PC-3 (cell line): Measurements from ENCODE around the gene SCUBE1. TPM values are rescaled to one million over a fixed set of nuclear protein-coding genes. Genes with fewer than 3 reads are reported as not detected.

ENCODE experiments used
- ATAC-seq: fragments of 200-7000 bp; cut with Tn5 transposase; 2 replicates; pipeline ENCODE4 v1.9.1; 2020; ENCODE audit warnings: mild to moderate bottlenecking, moderate library complexity
- BruUV-seq: library from RNA; stranded (reverse); fragments of 400-500 nt; replicated peaks from 2 replicates; lab custom pipeline; 2021; lab: Mats Ljungman, UMichigan
- CTCF ChIA-PET: fragments of 300-600 bp; sonication (Branson Sonifier 250); formaldehyde crosslinking; loops from one replicate; lab custom pipeline; 2022; ENCODE audit warnings: antibody characterized with exemption; lab: Charles Lee
- POLR2A ChIA-PET: fragments of 300-600 bp; sonication (Branson Sonifier 250); formaldehyde crosslinking; loops from one replicate; lab custom pipeline; 2022; ENCODE audit warnings: antibody characterized with exemption; ENCODE audit not compliant: unreplicated experiment; lab: Charles Lee
- DNase-seq: peaks from one replicate; pipeline ENCODE4 v3.0.0-alpha.2; 2015
- H2AFZ ChIP-seq: fragments of 300-600 bp; sonication (generic); 2 replicates; pipeline ENCODE4 v1.6.0; 2016; ENCODE audit warnings: antibody characterized with exemption, low read length
- H3F3A ChIP-seq: fragments of 300-600 bp; sonication (generic); one replicate; pipeline ENCODE4 v1.6.0; 2017; ENCODE audit warnings: antibody characterized with exemption, low read length, control low read depth, mild to moderate bottlenecking; ENCODE audit not compliant: unreplicated experiment
- H3K27ac ChIP-seq: fragments of 300-600 bp; sonication (generic); 2 replicates; pipeline ENCODE4 v1.5.1; 2016; ENCODE audit warnings: mild to moderate bottlenecking, low read length
- H3K27me3 ChIP-seq: fragments of 300-600 bp; sonication (generic); 2 replicates; pipeline ENCODE4 v1.6.1; 2016; ENCODE audit warnings: low read length, mixed read lengths
- H3K36me3 ChIP-seq: fragments of 300-600 bp; sonication (generic); 2 replicates; pipeline ENCODE4 v1.6.1; 2016; ENCODE audit warnings: low read depth, mixed run types, low read length, mixed read lengths
- H3K4me1 ChIP-seq: fragments of 300-600 bp; sonication (generic); 2 replicates; pipeline ENCODE4 v1.5.1; 2016; ENCODE audit warnings: low read length; ENCODE audit not compliant: insufficient read depth
- H3K4me2 ChIP-seq: fragments of 300-600 bp; sonication (generic); 2 replicates; pipeline ENCODE4 v1.6.0; 2016; ENCODE audit warnings: low read length
- H3K4me3 ChIP-seq: fragments of 300-600 bp; sonication (generic); 2 replicates; pipeline ENCODE4 v1.5.1; 2016; ENCODE audit warnings: mild to moderate bottlenecking, low read length, mixed read lengths
- H3K79me2 ChIP-seq: fragments of 300-600 bp; sonication (generic); 2 replicates; pipeline ENCODE4 v1.6.1; 2017; ENCODE audit warnings: low read length, mixed read lengths
- H3K9ac ChIP-seq: fragments of 300-600 bp; sonication (generic); 2 replicates; pipeline ENCODE4 v1.6.0; 2016; ENCODE audit warnings: mild to moderate bottlenecking, low read length
- H3K9me2 ChIP-seq: fragments of 300-600 bp; sonication (generic); replicated peaks from 2 replicates; pipeline ENCODE4 v1.6.1; 2016; ENCODE audit warnings: mixed run types, low read length, mixed read lengths
- H3K9me3 ChIP-seq: fragments of 300-600 bp; sonication (generic); 2 replicates; pipeline ENCODE4 v1.6.1; 2016; ENCODE audit warnings: low read length, mixed read lengths
- H4K20me1 ChIP-seq: fragments of 300-600 bp; sonication (generic); 2 replicates; pipeline ENCODE4 v1.6.1; 2016; ENCODE audit warnings: low read length, mixed read lengths
- CTCF ChIP-seq: fragments of 300-600 bp; sonication (generic); conservative IDR thresholded peaks from 2 replicates; pipeline ENCODE4 v1.5.1; 2017; ENCODE audit warnings: antibody characterized with exemption, low read depth, mild to moderate bottlenecking, low read length
- EZH2 ChIP-seq: fragments of 300-600 bp; sonication (generic); IDR thresholded peaks from one replicate; pipeline ENCODE4 v1.6.1; 2017; ENCODE audit warnings: antibody characterized with exemption, mild to moderate bottlenecking, low read length; ENCODE audit not compliant: unreplicated experiment
- EZH2phosphoT487 ChIP-seq: fragments of 300-600 bp; sonication (generic); IDR thresholded peaks from 2 replicates; pipeline ENCODE4 v1.6.1; 2018; ENCODE audit warnings: mild to moderate bottlenecking, antibody characterized with exemption, low read length, borderline replicate concordance
- intact Hi-C: fragments of 100-400 bp; cut with micrococcal nuclease; formaldehyde crosslinking; loops from 2 replicates; pipeline ENCODE4 v1.9.0; 2023
- total RNA-seq: library from RNA; depleted of rRNA; stranded (reverse); fragments of >200 nt; gene quantifications from 2 replicates; pipeline ENCODE4 v1.2.3, GENCODE V29; 2014

The SCUBE1 gene
- total RNA-seq, 1 experiment from 2014 or later, result not detected

GRCh38 chr22:43331698-43332097 is 11.5 kb downstream of the SCUBE1 start:
- no TSS peak for BruUV-seq
- ChIA-PET POLR2A (no interaction called here), CTCF (no interaction called here)
- H3K9me2 ChIP-seq, result no peaks in the 10 kb centered on the region
- H3K79me2 ChIP-seq, result no peaks in the 10 kb centered on the region
- DNase-seq (no peak), ATAC-seq (no peak)
- TF ChIP-seq EZH2phosphoT487 (no peak), EZH2 (no peak), CTCF (no peak)
- H3K27me3 ChIP-seq, result peaks cover 12% of the 10 kb centered on the region
- H3K4me2 ChIP-seq, result no peak overlapping the region
- no peaks in the 10 kb centered on the region for H4K20me1 ChIP-seq
- H3F3A ChIP-seq, result no peaks in the 10 kb centered on the region
- no peaks in the 10 kb centered on the region for H3K36me3 ChIP-seq
- H2AFZ ChIP-seq, result no peak overlapping the region
- H3K9me3 ChIP-seq, result no peaks in the 10 kb centered on the region
- intact Hi-C loops, result no loop called here
- H3K9ac ChIP-seq, result no peak overlapping the region
- no peaks in the 10 kb centered on the region for H3K4me1 ChIP-seq
- no peak overlapping the region for H3K27ac ChIP-seq
- no peak overlapping the region for H3K4me3 ChIP-seq

GRCh38 chr22:43331069-43331451 is 12.1 kb downstream of the SCUBE1 start:
- no peaks in the 10 kb centered on the region for H4K20me1 ChIP-seq
- no peak overlapping the region for H3K4me2 ChIP-seq
- H3K9me2 ChIP-seq, result no peaks in the 10 kb centered on the region
- DNase-seq (no peak), ATAC-seq (no peak)
- no peaks in the 10 kb centered on the region for H3K4me1 ChIP-seq
- no TSS peak for BruUV-seq
- no peak overlapping the region for H3K27ac ChIP-seq
- TF ChIP-seq EZH2, result no peak
- no peak for TF ChIP-seq EZH2phosphoT487
- TF ChIP-seq CTCF, result no peak
- ChIA-PET CTCF (no interaction called here), POLR2A (no interaction called here)
- no peaks in the 10 kb centered on the region for H3K9me3 ChIP-seq
- H3K36me3 ChIP-seq, result no peaks in the 10 kb centered on the region
- no peak overlapping the region for H2AFZ ChIP-seq
- H3F3A ChIP-seq, result no peaks in the 10 kb centered on the region
- H3K9ac ChIP-seq, result no peak overlapping the region
- H3K27me3 ChIP-seq, result peaks cover 19% of the 10 kb centered on the region
- no peak overlapping the region for H3K4me3 ChIP-seq
- H3K79me2 ChIP-seq, result no peaks in the 10 kb centered on the region
- intact Hi-C loops, result no loop called here

- Histone ChIP-seq H3K36me3 (no peaks in the 10 kb centered on the region), H3F3A (no peaks in the 10 kb centered on the region), H3K9me2 (no peaks in the 10 kb centered on the region), H3K9ac (no peak overlapping the region), H3K4me2 (no peak overlapping the region), H3K27ac (no peak overlapping the region), H4K20me1 (no peaks in the 10 kb centered on the region), H3K4me3 (no peak overlapping the region), H3K9me3 (no peaks in the 10 kb centered on the region), H3K4me1 (no peaks in the 10 kb centered on the region), H3K27me3 (peaks cover 25% of the 10 kb centered on the region), H2AFZ (no peak overlapping the region), H3K79me2 (no peaks in the 10 kb centered on the region)
- ChIA-PET POLR2A (no interaction called here), CTCF (no interaction called here)
- TF ChIP-seq CTCF (no peak), EZH2phosphoT487 (no peak)
- DNase-seq (no peak), ATAC-seq (no peak)
- BruUV-seq, result no TSS peak
- intact Hi-C loops, result no loop called here
Measured at GRCh38 chr22:43330178-43331068, 12.7 kb downstream of the SCUBE1 start.
